Measurements from ENCODE around the gene LILRB5.

GRCh38 chr19:54233941-54234340 is 23.1 kb downstream of the LILRB5 start:
- no peak for TF ChIP-seq CTCF (IDR thresholded peaks at IDR 0.05; ENCODE audit: insufficient read depth, low read length, poor library complexity, severe bottlenecking)
- no peak for TF ChIP-seq EZH2phosphoT487 (conservative IDR thresholded peaks at IDR 0.05; ENCODE audit: low read length)
